Body of pancreas (tissue), 4 donors: Measurements from ENCODE around the gene IFI16. TPM values are rescaled to one million over a fixed set of nuclear protein-coding genes. Genes with fewer than 3 reads are reported as not detected.
A peak's percentile ranks its signal among the peaks of the same experiment; 100 is the strongest.

Experiments used
- ATAC-seq: fragments of 150-250 bp; one replicate; pipeline ENCODE4 v1.9.1; 2016
- DNase-seq, 4 donors: peaks; one replicate each; pipeline ENCODE4 v3.0.0-alpha.2; 2019
- H3K27ac ChIP-seq, 4 donors: fragments of 200-600 bp; sonication (generic); 1 replicate in 3 of 4; 2 replicates in 1 of 4; pipeline versions ENCODE4 v1.5.1 to v1.6.1; 2016 to 2019; ENCODE audit warnings: mild to moderate bottlenecking in 1 of 4, mixed read lengths in 1 of 4, moderate library complexity in 1 of 4
- H3K27me3 ChIP-seq, 2 donors: fragments of 200-600 bp; sonication (generic); one replicate each; pipeline ENCODE4 v1.6.0; 2016; ENCODE audit warnings: mild to moderate bottlenecking in 1 of 2
- H3K36me3 ChIP-seq, 2 donors: fragments of 200-600 bp; sonication (generic); replicated peaks in 1 of 2; 2 replicates each; pipeline ENCODE4 v1.5.1; 2016; ENCODE audit warnings: low read depth in 2 of 2; ENCODE audit not compliant: insufficient read depth in 1 of 2
- H3K4me1 ChIP-seq: fragments of 200-600 bp; sonication (generic); one replicate; pipeline ENCODE4 v1.6.0; 2016
- H3K4me3 ChIP-seq, 2 donors: fragments of 200-600 bp; sonication (generic); 1 replicate in 1 of 2; 2 replicates in 1 of 2; pipeline ENCODE4 v1.5.1; 2016 to 2019
- H3K9me3 ChIP-seq, 3 donors: fragments of 200-600 bp; sonication (generic); 1 replicate in 2 of 3; 2 replicates in 1 of 3; pipeline ENCODE4 v1.5.1; 2016
- CTCF ChIP-seq, 7 experiments: fragments of 450-650 bp in 4 of 7; fragments of 200-600 bp in 3 of 7; sonication (generic) in 3 of 7; IDR thresholded peaks; one replicate each; pipeline ENCODE4 v1.5.1; 2016 to 2019; ENCODE audit warnings: antibody characterized with exemption in 7 of 7
- POLR2A ChIP-seq, 3 donors: fragments of 450-650 bp; IDR thresholded peaks; one replicate each; pipeline ENCODE4 v1.6.1; 2016; ENCODE audit warnings: antibody characterized with exemption in 3 of 3, mild to moderate bottlenecking in 2 of 3
- WGBS, 2 donors: methylation state at CpG; one replicate each; pipeline ENCODE4 v1.1.5; 2017; 5-methylcytosine and 5-hydroxymethylcytosine counted together
- intact Hi-C: fragments of 100-400 bp; cut with DNase I; formaldehyde crosslinking; loops from one replicate; pipeline ENCODE4 v1.15.1; 2023
- total RNA-seq, 2 donors: library from RNA; depleted of rRNA; stranded (reverse); fragments of >200 nt; gene quantifications; one replicate each; pipeline ENCODE4 v1.1.0, GENCODE V29; 2016

IFI16 gene
- total RNA-seq, 2 donors from 2014 or later: 10.9 to 11.2 TPM

- TF ChIP-seq CTCF (IDR thresholded peaks at IDR 0.05) (no peak), POLR2A (IDR thresholded peaks at IDR 0.05) (no peak)
- Histone ChIP-seq H3K27ac (no peak overlapping the region), H3K36me3 (no peaks in the 10 kb centered on the region), H3K9me3 (no peaks in the 10 kb centered on the region), H3K4me1 (no peaks in the 10 kb centered on the region), H3K27me3 (no peaks in the 10 kb centered on the region), H3K4me3 (no peak overlapping the region)
- DNase-seq (no peak), ATAC-seq (no peak)
- WGBS, 2 donors: 94 to 96% methylated on average over 8 of the region's 8 CpGs
- intact Hi-C loops: no loop called here
Measured at GRCh38 chr1:159065106-159065505, 55.4 kb downstream of the IFI16 start.

- ATAC-seq (no peak), DNase-seq (no peak)
- TF ChIP-seq CTCF (IDR thresholded peaks at IDR 0.05): no peak
- TF ChIP-seq POLR2A (IDR thresholded peaks at IDR 0.05): no peak
- Histone ChIP-seq H3K27ac (no peak overlapping the region), H3K27me3 (no peaks in the 10 kb centered on the region), H3K4me1 (no peaks in the 10 kb centered on the region), H3K9me3 (no peaks in the 10 kb centered on the region), H3K4me3 (no peak overlapping the region), H3K36me3 (no peaks in the 10 kb centered on the region)
- WGBS, 2 donors: 78 to 80% methylated on average over 4 of the region's 4 CpGs
- intact Hi-C loops: no loop called here
Measured at GRCh38 chr1:159066108-159066507, 56.4 kb downstream of the IFI16 start.

- 36 to 53% methylated on average over 6 of the region's 6 CpGs for WGBS, 2 donors
- no peak for ATAC-seq
Measured at GRCh38 chr1:159067699-159068621, 58.3 kb downstream of the IFI16 start.

GRCh38 chr1:159068886-159069285 is 59.2 kb downstream of the IFI16 start:
- Histone ChIP-seq H3K4me3 (no peak overlapping the region), H3K27ac (peak overlapping the region in 1 of 4 donors; percentile 48), H3K9me3 (no peaks in the 10 kb centered on the region), H3K4me1 (no peaks in the 10 kb centered on the region), H3K27me3 (no peaks in the 10 kb centered on the region), H3K36me3 (no peaks in the 10 kb centered on the region)
- 58 to 64% methylated on average over 2 of the region's 2 CpGs for WGBS, 2 donors
- ATAC-seq (no peak), DNase-seq (peak in 1 of 4 donors; percentile 32)
- intact Hi-C loops: no loop called here
- TF ChIP-seq CTCF (IDR thresholded peaks at IDR 0.05): no peak
- no peak for TF ChIP-seq POLR2A (IDR thresholded peaks at IDR 0.05)

More at GRCh38 chr1:159067699-159068621, 58.3 kb downstream of the IFI16 start:
- Histone ChIP-seq H3K27ac (peak overlapping the region in 1 of 4 donors; percentile 48), H3K9me3 (no peaks in the 10 kb centered on the region), H3K36me3 (no peaks in the 10 kb centered on the region), H3K27me3 (no peaks in the 10 kb centered on the region), H3K4me3 (no peak overlapping the region), H3K4me1 (no peaks in the 10 kb centered on the region)
- DNase-seq: peak in 1 of 4 donors; percentile 24
- TF ChIP-seq CTCF (IDR thresholded peaks at IDR 0.05): no peak
- intact Hi-C loops: no loop called here
